PC-3 (cell line): ENCODE results near the gene PITPNB. TPM values are rescaled to one million over a fixed set of nuclear protein-coding genes. Genes with fewer than 3 reads are reported as not detected.

Source experiments
- ATAC-seq: fragments of 200-7000 bp; cut with Tn5 transposase; 2 replicates; pipeline ENCODE4 v1.9.1; 2020; ENCODE audit warnings: mild to moderate bottlenecking, moderate library complexity
- BruUV-seq: library from RNA; stranded (reverse); fragments of 400-500 nt; replicated peaks from 2 replicates; lab custom pipeline; 2021; lab: Mats Ljungman, UMichigan
- CTCF ChIA-PET: fragments of 300-600 bp; sonication (Branson Sonifier 250); formaldehyde crosslinking; loops from one replicate; lab custom pipeline; 2022; ENCODE audit warnings: antibody characterized with exemption; lab: Charles Lee
- POLR2A ChIA-PET: fragments of 300-600 bp; sonication (Branson Sonifier 250); formaldehyde crosslinking; loops from one replicate; lab custom pipeline; 2022; ENCODE audit warnings: antibody characterized with exemption; ENCODE audit not compliant: unreplicated experiment; lab: Charles Lee
- DNase-seq: peaks from one replicate; pipeline ENCODE4 v3.0.0-alpha.2; 2015
- H2AFZ ChIP-seq: fragments of 300-600 bp; sonication (generic); 2 replicates; pipeline ENCODE4 v1.6.0; 2016; ENCODE audit warnings: antibody characterized with exemption, low read length
- H3F3A ChIP-seq: fragments of 300-600 bp; sonication (generic); one replicate; pipeline ENCODE4 v1.6.0; 2017; ENCODE audit warnings: antibody characterized with exemption, low read length, control low read depth, mild to moderate bottlenecking; ENCODE audit not compliant: unreplicated experiment
- H3K27ac ChIP-seq: fragments of 300-600 bp; sonication (generic); 2 replicates; pipeline ENCODE4 v1.5.1; 2016; ENCODE audit warnings: mild to moderate bottlenecking, low read length
- H3K27me3 ChIP-seq: fragments of 300-600 bp; sonication (generic); 2 replicates; pipeline ENCODE4 v1.6.1; 2016; ENCODE audit warnings: low read length, mixed read lengths
- H3K36me3 ChIP-seq: fragments of 300-600 bp; sonication (generic); 2 replicates; pipeline ENCODE4 v1.6.1; 2016; ENCODE audit warnings: low read depth, mixed run types, low read length, mixed read lengths
- H3K4me1 ChIP-seq: fragments of 300-600 bp; sonication (generic); 2 replicates; pipeline ENCODE4 v1.5.1; 2016; ENCODE audit warnings: low read length; ENCODE audit not compliant: insufficient read depth
- H3K4me2 ChIP-seq: fragments of 300-600 bp; sonication (generic); 2 replicates; pipeline ENCODE4 v1.6.0; 2016; ENCODE audit warnings: low read length
- H3K4me3 ChIP-seq: fragments of 300-600 bp; sonication (generic); 2 replicates; pipeline ENCODE4 v1.5.1; 2016; ENCODE audit warnings: mild to moderate bottlenecking, low read length, mixed read lengths
- H3K79me2 ChIP-seq: fragments of 300-600 bp; sonication (generic); 2 replicates; pipeline ENCODE4 v1.6.1; 2017; ENCODE audit warnings: low read length, mixed read lengths
- H3K9ac ChIP-seq: fragments of 300-600 bp; sonication (generic); 2 replicates; pipeline ENCODE4 v1.6.0; 2016; ENCODE audit warnings: mild to moderate bottlenecking, low read length
- H3K9me2 ChIP-seq: fragments of 300-600 bp; sonication (generic); replicated peaks from 2 replicates; pipeline ENCODE4 v1.6.1; 2016; ENCODE audit warnings: mixed run types, low read length, mixed read lengths
- H3K9me3 ChIP-seq: fragments of 300-600 bp; sonication (generic); 2 replicates; pipeline ENCODE4 v1.6.1; 2016; ENCODE audit warnings: low read length, mixed read lengths
- H4K20me1 ChIP-seq: fragments of 300-600 bp; sonication (generic); 2 replicates; pipeline ENCODE4 v1.6.1; 2016; ENCODE audit warnings: low read length, mixed read lengths
- CTCF ChIP-seq: fragments of 300-600 bp; sonication (generic); conservative IDR thresholded peaks from 2 replicates; pipeline ENCODE4 v1.5.1; 2017; ENCODE audit warnings: antibody characterized with exemption, low read depth, mild to moderate bottlenecking, low read length
- EZH2 ChIP-seq: fragments of 300-600 bp; sonication (generic); IDR thresholded peaks from one replicate; pipeline ENCODE4 v1.6.1; 2017; ENCODE audit warnings: antibody characterized with exemption, mild to moderate bottlenecking, low read length; ENCODE audit not compliant: unreplicated experiment
- EZH2phosphoT487 ChIP-seq: fragments of 300-600 bp; sonication (generic); IDR thresholded peaks from 2 replicates; pipeline ENCODE4 v1.6.1; 2018; ENCODE audit warnings: mild to moderate bottlenecking, antibody characterized with exemption, low read length, borderline replicate concordance
- intact Hi-C: fragments of 100-400 bp; cut with micrococcal nuclease; formaldehyde crosslinking; loops from 2 replicates; pipeline ENCODE4 v1.9.0; 2023
- total RNA-seq: library from RNA; depleted of rRNA; stranded (reverse); fragments of >200 nt; gene quantifications from 2 replicates; pipeline ENCODE4 v1.2.3, GENCODE V29; 2014

The PITPNB gene
- total RNA-seq, 1 experiment from 2014 or later = 15.3 TPM

GRCh38 chr22:27882507-27883290 lies 36.4 kb downstream of the PITPNB start:
- POLR2A ChIA-PET = no interaction called here
- H3K4me3 ChIP-seq = no peak overlapping the region
- H3K9me2 ChIP-seq = no peaks in the 10 kb centered on the region
- no peak overlapping the region for H2AFZ ChIP-seq
- H3K9me3 ChIP-seq = no peaks in the 10 kb centered on the region
- BruUV-seq = no TSS peak
- TF ChIP-seq EZH2 = no peak
- ATAC-seq (no peak), DNase-seq (no peak)
- H3K9ac ChIP-seq = no peak overlapping the region
- no peaks in the 10 kb centered on the region for H3K27me3 ChIP-seq
- peaks cover 23% of the 10 kb centered on the region for H3K36me3 ChIP-seq
- CTCF ChIA-PET = no interaction called here
- intact Hi-C loops = no loop called here
- H3K79me2 ChIP-seq = peaks cover 21% of the 10 kb centered on the region
- H4K20me1 ChIP-seq = peaks cover 13% of the 10 kb centered on the region; the same call in 1 of the 2 replicates
- peaks cover 13% of the 10 kb centered on the region for H3K4me1 ChIP-seq
- no peak overlapping the region for H3K4me2 ChIP-seq
- H3K27ac ChIP-seq = no peak overlapping the region
- no peaks in the 10 kb centered on the region for H3F3A ChIP-seq

GRCh38 chr22:27881421-27881820 lies 37.6 kb downstream of the PITPNB start:
- Histone ChIP-seq H3K27me3 (no peaks in the 10 kb centered on the region), H3K36me3 (peaks cover 31% of the 10 kb centered on the region), H3K9me2 (no peaks in the 10 kb centered on the region), H3K27ac (no peak overlapping the region), H3K79me2 (peaks cover 25% of the 10 kb centered on the region), H3K4me1 (peaks cover 7% of the 10 kb centered on the region), H3F3A (no peaks in the 10 kb centered on the region), H3K9me3 (no peaks in the 10 kb centered on the region), H3K9ac (no peak overlapping the region), H3K4me2 (no peak overlapping the region), H3K4me3 (no peak overlapping the region), H2AFZ (no peak overlapping the region), H4K20me1 (peaks cover 13% of the 10 kb centered on the region; the same call in 1 of the 2 replicates)
- BruUV-seq = no TSS peak
- CTCF ChIA-PET = no interaction called here
- intact Hi-C loops = loop anchor here (1.0 kb wide), 1 partner anchor 128 kb away; no protein-coding TSS in a partner anchor
- DNase-seq = no peak
- POLR2A ChIA-PET = no interaction called here
- no peak for ATAC-seq
- TF ChIP-seq EZH2phosphoT487 = no peak
- TF ChIP-seq EZH2 = no peak
- no peak for TF ChIP-seq CTCF

GRCh38 chr22:27880778-27881394 lies 38.2 kb downstream of the PITPNB start:
- Histone ChIP-seq H3K79me2 (peaks cover 24% of the 10 kb centered on the region), H3K27ac (no peak overlapping the region), H3K9me2 (no peaks in the 10 kb centered on the region), H3K9ac (no peak overlapping the region), H3K36me3 (peaks cover 35% of the 10 kb centered on the region), H3K4me1 (peaks cover 2% of the 10 kb centered on the region; the same call in 1 of the 2 replicates), H3K4me2 (no peak overlapping the region), H3F3A (no peaks in the 10 kb centered on the region), H3K27me3 (no peaks in the 10 kb centered on the region), H2AFZ (no peak overlapping the region), H4K20me1 (peaks cover 11% of the 10 kb centered on the region; the same call in 1 of the 2 replicates), H3K4me3 (no peak overlapping the region), H3K9me3 (no peaks in the 10 kb centered on the region)
- ATAC-seq (peak; percentile 58), DNase-seq (peak; percentile 72)
- intact Hi-C loops = loop anchor here (1.0 kb wide), 1 partner anchor 128 kb away; no protein-coding TSS in a partner anchor
- ChIA-PET POLR2A (no interaction called here), CTCF (no interaction called here)
- TF ChIP-seq CTCF (peak; percentile 62), EZH2phosphoT487 (no peak), EZH2 (no peak)
- no TSS peak for BruUV-seq
